ENCODE data around the gene KCND1.

DNA sequence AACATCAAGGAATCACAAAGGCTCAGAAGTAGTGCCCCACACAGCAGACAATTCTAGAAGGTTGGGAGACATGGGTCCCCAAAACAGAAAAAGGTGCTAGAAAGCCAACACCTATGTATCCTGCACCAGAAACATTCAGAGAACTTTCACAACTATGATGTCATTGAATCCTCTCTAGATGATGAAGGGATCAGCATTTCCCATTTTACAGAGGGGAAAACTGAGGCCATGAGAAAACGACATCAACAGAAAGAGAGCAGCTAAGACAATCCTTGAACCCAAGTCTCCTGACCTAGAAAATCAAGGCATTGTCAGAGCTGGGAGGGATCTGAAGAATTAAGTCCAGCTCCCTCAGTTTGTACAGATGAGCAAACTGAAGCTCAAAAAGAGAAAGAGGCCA lies 3.3 kb downstream of the KCND1 start:
- TF ChIP-seq, protein P1, sequence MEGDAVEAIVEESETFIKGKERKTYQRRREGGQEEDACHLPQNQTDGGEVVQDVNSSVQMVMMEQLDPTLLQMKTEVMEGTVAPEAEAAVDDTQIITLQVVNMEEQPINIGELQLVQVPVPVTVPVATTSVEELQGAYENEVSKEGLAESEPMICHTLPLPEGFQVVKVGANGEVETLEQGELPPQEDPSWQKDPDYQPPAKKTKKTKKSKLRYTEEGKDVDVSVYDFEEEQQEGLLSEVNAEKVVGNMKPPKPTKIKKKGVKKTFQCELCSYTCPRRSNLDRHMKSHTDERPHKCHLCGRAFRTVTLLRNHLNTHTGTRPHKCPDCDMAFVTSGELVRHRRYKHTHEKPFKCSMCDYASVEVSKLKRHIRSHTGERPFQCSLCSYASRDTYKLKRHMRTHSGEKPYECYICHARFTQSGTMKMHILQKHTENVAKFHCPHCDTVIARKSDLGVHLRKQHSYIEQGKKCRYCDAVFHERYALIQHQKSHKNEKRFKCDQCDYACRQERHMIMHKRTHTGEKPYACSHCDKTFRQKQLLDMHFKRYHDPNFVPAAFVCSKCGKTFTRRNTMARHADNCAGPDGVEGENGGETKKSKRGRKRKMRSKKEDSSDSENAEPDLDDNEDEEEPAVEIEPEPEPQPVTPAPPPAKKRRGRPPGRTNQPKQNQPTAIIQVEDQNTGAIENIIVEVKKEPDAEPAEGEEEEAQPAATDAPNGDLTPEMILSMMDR (IDR thresholded peaks at IDR 0.05 in 8 of 11, conservative IDR thresholded peaks at IDR 0.05 in 3 of 11), result no peak
- TF ChIP-seq POLR2A (IDR thresholded peaks at IDR 0.05) (no peak), POLR2AphosphoS5 (IDR thresholded peaks at IDR 0.05) (no peak)

Measured in spleen (tissue), 7 donors.